AG04449 (cell line): ENCODE data around the gene GTF2F1.
A peak's percentile ranks its signal among the peaks of the same experiment; 100 is the strongest.
"Not testable (repeated sequence)": the region's sequence is repeated elsewhere in the genome, so short reads cannot be mapped to it uniquely, and the experiment has no call there.

ENCODE experiments used
- CTCF ChIA-PET: fragments of 350-600 bp; formaldehyde crosslinking; extraction: SDS; loops from one replicate; lab custom pipeline; 2021; ENCODE audit warnings: antibody characterized with exemption; lab: Yijun Ruan, JAX
- POLR2A ChIA-PET: fragments of 400-600, 350-600 bp; formaldehyde crosslinking; extraction: SDS; loops from one replicate; lab custom pipeline; 2020; ENCODE audit warnings: antibody characterized with exemption, inconsistent platforms; lab: Yijun Ruan, JAX
- DNase-seq: peaks from one replicate; pipeline ENCODE4 v3.0.0-alpha.2; 2010; ENCODE audit warnings: low read depth, low spot score
- H3K4me3 ChIP-seq: 2 replicates; pipeline ENCODE4 v1.5.1; 2011; ENCODE audit warnings: low read depth, mild to moderate bottlenecking, control low read depth, low read length
- CTCF ChIP-seq: IDR thresholded peaks from one replicate; pipeline ENCODE4 v1.5.1; 2011; ENCODE audit warnings: mild to moderate bottlenecking, moderate library complexity, low read length, control low read depth, inconsistent platforms; ENCODE audit not compliant: insufficient read depth; ENCODE audit errors: missing control alignments

Gene GTF2F1

DNA sequence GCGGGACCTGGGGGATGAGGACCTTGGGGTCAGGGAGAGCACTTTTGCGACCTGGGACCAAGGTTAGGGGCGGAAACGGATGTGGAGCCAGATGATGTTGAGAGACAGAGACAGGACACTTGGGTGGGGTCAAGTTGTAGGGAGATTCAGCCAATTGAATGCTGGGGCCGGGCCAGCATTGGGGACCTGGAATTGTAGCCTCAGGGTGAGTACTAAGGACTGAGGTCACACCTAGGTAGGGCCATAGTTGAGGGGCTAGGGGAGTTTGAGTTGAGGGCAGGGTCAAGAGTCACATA is 19.2 kb downstream of the GTF2F1 start:
- DNase-seq: no peak
- ChIA-PET POLR2A (no interaction called here), CTCF (interaction anchor here (1.0 kb wide), 1 partner anchor 155 kb away, joined by 5 read pairs; no protein-coding TSS in a partner anchor)
- no peak for TF ChIP-seq CTCF
- peak overlapping the region; percentile 67 for H3K4me3 ChIP-seq

GRCh38 chr19:6373096-6373812 is 19.7 kb downstream of the GTF2F1 start:
- peak; percentile 85 for DNase-seq
- no peak for TF ChIP-seq CTCF
- peak overlapping the region; percentile 85 for H3K4me3 ChIP-seq
- CTCF ChIA-PET: interaction anchor here (0.7 to 1.1 kb wide), 4 partner anchors 10 to 386 kb away, joined by 3 to 5 read pairs (median 4); no protein-coding TSS in a partner anchor
- POLR2A ChIA-PET: interaction anchor here (1.0 to 1.7 kb wide), 3 partner anchors 12 to 20 kb away, joined by 4 to 17 read pairs (median 9); partner anchors contain the start of genes CLPP and GTF2F1

DNA sequence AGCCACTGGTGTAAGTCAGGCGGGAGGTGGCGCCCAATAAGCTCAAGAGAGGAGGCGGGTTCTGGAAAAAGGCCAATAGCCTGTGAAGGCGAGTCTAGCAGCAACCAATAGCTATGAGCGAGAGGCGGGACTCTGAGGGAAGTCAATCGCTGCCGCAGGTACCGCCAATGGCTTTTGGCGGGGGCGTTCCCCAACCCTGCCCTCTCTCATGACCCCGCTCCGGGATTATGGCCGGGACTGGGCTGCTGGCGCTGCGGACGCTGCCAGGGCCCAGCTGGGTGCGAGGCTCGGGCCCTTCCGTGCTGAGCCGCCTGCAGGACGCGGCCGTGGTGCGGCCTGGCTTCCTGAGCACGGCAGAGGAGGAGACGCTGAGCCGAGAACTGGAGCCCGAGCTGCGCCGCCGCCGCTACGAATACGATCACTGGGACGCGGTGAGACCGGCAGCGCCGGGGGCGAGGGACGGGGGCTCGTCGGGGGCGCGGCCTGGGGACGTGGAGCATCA is 20.3 kb downstream of the GTF2F1 start, which contains the start of gene ALKBH7:
ALKBH7 (plus strand) TSS at position 201 of the 502 bp plus-strand sequence; CDS start at position 228, 27 bp downstream.
- TF ChIP-seq CTCF: no peak
- ChIA-PET CTCF (interaction anchor here (0.7 to 1.1 kb wide), 4 partner anchors 9 to 385 kb away, joined by 3 to 5 read pairs (median 4); no protein-coding TSS in a partner anchor), POLR2A (interaction anchor here (0.6 to 1.7 kb wide), 7 partner anchors 12 to 364 kb away, joined by 3 to 17 read pairs (median 4); partner anchors contain the start of genes CLPP, GTF2F1 and KHSRP)
- DNase-seq: peak; percentile 99
- H3K4me3 ChIP-seq: peak within 1 kb of the TSS; percentile 85

DNA sequence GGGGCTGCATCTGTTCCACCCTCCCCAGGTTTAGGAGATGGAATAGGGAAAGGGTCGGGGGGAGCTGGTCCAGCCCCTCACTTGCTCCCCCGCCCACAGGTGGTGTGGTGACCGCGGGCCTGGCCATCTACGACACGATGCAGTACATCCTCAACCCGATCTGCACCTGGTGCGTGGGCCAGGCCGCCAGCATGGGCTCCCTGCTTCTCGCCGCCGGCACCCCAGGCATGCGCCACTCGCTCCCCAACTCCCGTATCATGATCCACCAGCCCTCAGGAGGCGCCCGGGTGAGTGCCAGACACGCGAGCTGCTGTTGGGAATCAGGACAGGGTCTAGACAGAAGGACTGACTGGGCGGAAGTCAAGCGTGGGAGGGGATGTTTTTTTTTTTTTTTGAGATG is 28.6 kb downstream of the GTF2F1 start:
- CTCF ChIA-PET: interaction anchor here (1.5 to 1.9 kb wide), 2 partner anchors 8 to 27 kb away, joined by 4 read pairs; partner anchors contain the start of gene ALKBH7
- no peak for TF ChIP-seq CTCF
- POLR2A ChIA-PET: no interaction called here
- H3K4me3 ChIP-seq: no peak overlapping the region
- DNase-seq: no peak

DNA sequence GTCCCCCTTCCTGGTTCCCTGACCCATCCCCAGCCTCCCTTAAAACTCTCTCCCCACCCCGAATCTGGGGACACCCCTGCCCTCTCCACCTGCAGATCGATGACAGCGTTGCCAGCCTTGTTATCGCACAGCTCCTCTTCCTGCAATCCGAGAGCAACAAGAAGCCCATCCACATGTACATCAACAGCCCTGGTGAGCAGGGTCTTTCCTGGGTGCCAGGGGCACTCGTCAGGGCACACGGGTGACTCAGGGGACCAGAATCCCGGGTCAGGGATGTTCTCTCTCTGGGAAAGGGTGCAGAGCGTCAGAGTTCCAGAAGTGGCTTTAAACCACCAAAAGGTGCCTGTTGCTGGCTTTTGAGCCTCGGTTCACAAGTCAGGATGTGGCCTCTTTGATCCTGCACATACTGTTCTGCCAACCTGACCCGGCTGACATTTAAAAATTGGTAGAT is 30.6 kb downstream of the GTF2F1 start:
- H3K4me3 ChIP-seq: peak overlapping the region; percentile 77
- CTCF ChIA-PET: interaction anchor here (1.4 to 2.0 kb wide), 4 partner anchors 8 to 314 kb away, joined by 3 to 6 read pairs (median 4); partner anchors contain the start of gene ALKBH7
- TF ChIP-seq CTCF: no peak
- DNase-seq: no peak
- POLR2A ChIA-PET: no interaction called here

DNA sequence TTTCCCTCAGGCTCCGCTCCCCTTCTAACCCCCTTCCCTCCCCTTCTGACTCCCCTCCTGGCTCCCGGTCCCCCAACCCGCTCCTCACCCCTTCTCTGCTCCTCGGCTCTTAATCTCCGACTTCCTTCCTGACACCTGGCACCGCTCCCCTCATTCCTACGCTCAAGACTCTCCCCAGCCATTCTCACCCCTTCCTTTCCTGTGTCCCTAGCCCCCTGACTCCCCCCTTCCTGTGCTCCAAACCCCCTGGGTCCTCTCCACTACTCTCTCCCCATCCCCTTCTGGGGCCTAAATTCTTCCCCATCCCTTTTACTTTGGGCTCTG is 31.0 kb downstream of the GTF2F1 start:
- CTCF ChIA-PET: interaction anchor here (1.4 to 2.0 kb wide), 2 partner anchors 144 to 313 kb away, joined by 3 to 6 read pairs; no protein-coding TSS in a partner anchor
- DNase-seq: no peak
- no peak for TF ChIP-seq CTCF
- POLR2A ChIA-PET: interaction anchor here (1.9 kb wide), 1 partner anchor 10 kb away, joined by 17 read pairs; the partner anchor contains the start of gene ALKBH7
- H3K4me3 ChIP-seq: peak overlapping the region; percentile 77

DNA sequence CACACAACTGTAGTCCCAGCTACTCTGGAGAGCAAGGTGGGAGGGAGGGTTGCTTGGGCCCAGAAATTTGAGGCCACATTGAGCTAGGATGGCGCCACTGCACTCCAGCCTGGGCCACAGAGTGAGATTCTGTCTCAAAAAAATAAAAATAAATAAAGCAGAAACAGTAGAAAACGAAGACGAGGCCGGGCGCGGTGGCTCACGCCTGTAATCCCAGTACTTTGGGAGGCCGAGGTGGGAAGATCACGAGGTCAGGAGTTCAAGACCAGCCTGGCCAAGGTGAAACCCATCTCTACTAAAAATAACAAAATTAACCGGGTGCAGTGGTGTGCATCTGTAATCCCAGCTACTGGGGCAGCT is 32.1 kb downstream of the GTF2F1 start:
- peak overlapping the region; percentile 77 for H3K4me3 ChIP-seq
- CTCF ChIA-PET: interaction anchor here (1.4 to 2.0 kb wide), 4 partner anchors 8 to 374 kb away, joined by 4 to 8 read pairs (median 6); no protein-coding TSS in a partner anchor
- not testable (repeated sequence) for DNase-seq
- POLR2A ChIA-PET: interaction anchor here (0.6 to 1.9 kb wide), 3 partner anchors 10 to 332 kb away, joined by 3 to 17 read pairs (median 4); partner anchors contain the start of gene ALKBH7

- not testable (repeated sequence) for DNase-seq, H3K4me3 ChIP-seq
- ChIA-PET CTCF (interaction anchor here (1.4 to 2.0 kb wide), 4 partner anchors 8 to 374 kb away, joined by 4 to 8 read pairs (median 6); no protein-coding TSS in a partner anchor), POLR2A (interaction anchor here (1.9 kb wide), 1 partner anchor 12 kb away, joined by 17 read pairs; the partner anchor contains the start of gene ALKBH7)
Observed at GRCh38 chr19:6360445-6360844, 32.5 kb downstream of the GTF2F1 start.
